ENCODE results near the gene MAML2.

GRCh38 chr11:96137373-96137772 lies 205.6 kb downstream of the MAML2 start:
- TF ChIP-seq, protein P1, sequence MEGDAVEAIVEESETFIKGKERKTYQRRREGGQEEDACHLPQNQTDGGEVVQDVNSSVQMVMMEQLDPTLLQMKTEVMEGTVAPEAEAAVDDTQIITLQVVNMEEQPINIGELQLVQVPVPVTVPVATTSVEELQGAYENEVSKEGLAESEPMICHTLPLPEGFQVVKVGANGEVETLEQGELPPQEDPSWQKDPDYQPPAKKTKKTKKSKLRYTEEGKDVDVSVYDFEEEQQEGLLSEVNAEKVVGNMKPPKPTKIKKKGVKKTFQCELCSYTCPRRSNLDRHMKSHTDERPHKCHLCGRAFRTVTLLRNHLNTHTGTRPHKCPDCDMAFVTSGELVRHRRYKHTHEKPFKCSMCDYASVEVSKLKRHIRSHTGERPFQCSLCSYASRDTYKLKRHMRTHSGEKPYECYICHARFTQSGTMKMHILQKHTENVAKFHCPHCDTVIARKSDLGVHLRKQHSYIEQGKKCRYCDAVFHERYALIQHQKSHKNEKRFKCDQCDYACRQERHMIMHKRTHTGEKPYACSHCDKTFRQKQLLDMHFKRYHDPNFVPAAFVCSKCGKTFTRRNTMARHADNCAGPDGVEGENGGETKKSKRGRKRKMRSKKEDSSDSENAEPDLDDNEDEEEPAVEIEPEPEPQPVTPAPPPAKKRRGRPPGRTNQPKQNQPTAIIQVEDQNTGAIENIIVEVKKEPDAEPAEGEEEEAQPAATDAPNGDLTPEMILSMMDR (IDR thresholded peaks at IDR 0.05; ENCODE audit: poor library complexity) = no peak
- no peak for TF ChIP-seq EZH2 (IDR thresholded peaks at IDR 0.05; ENCODE audit: borderline replicate concordance)

Data from hepatocyte (in vitro differentiated cells).